ENCODE results near the gene OPHN1.

GRCh38 chrX:68396953-68397352 lies 36.3 kb downstream of the OPHN1 start:
- TF ChIP-seq CTCF (IDR thresholded peaks at IDR 0.05; ENCODE audit: poor library complexity, severe bottlenecking) (no peak), MXI1 (conservative IDR thresholded peaks at IDR 0.05; ENCODE audit: poor library complexity, severe bottlenecking) (no peak), POLR2AphosphoS5 (IDR thresholded peaks at IDR 0.05) (no peak), REST (IDR thresholded peaks at IDR 0.05; ENCODE audit: borderline replicate concordance) (no peak), EP300 (conservative IDR thresholded peaks at IDR 0.05; ENCODE audit: poor library complexity, severe bottlenecking) (no peak), RAD21 (conservative IDR thresholded peaks at IDR 0.05) (no peak)
